Vagina (tissue), 2 donors: Measurements from ENCODE around the gene RBM20. TPM values are rescaled to one million over a fixed set of nuclear protein-coding genes. Genes with fewer than 3 reads are reported as not detected.
"Not testable (repeated sequence)": the region's sequence is repeated elsewhere in the genome, so short reads cannot be mapped to it uniquely, and the experiment has no call there.

Experiments
- DNase-seq, 2 donors: peaks; one replicate each; pipeline ENCODE4 v3.0.0-alpha.2; 2017; ENCODE audit errors: extremely low spot score in 2 of 2
- H3K27ac ChIP-seq: fragments of 200-600 bp; sonication (generic); one replicate; pipeline ENCODE4 v1.5.1; 2019
- H3K27me3 ChIP-seq: fragments of 200-600 bp; sonication (generic); one replicate; pipeline ENCODE4 v1.5.1; 2019
- H3K36me3 ChIP-seq, 2 donors: fragments of 200-600 bp; sonication (generic); one replicate each; pipeline ENCODE4 v1.5.1; 2017 to 2019
- H3K4me1 ChIP-seq: fragments of 200-600 bp; sonication (generic); one replicate; pipeline ENCODE4 v1.5.1; 2019
- H3K4me3 ChIP-seq, 2 donors: fragments of 200-600 bp; sonication (generic); 1 replicate in 1 of 2; 2 replicates in 1 of 2; pipeline ENCODE4 v1.5.1; 2016 to 2019
- H3K9me3 ChIP-seq: fragments of 200-600 bp; sonication (generic); one replicate; pipeline ENCODE4 v1.5.1; 2019
- CTCF ChIP-seq, 3 experiments: fragments of 450-650 bp in 2 of 3; fragments of 200-600 bp in 1 of 3; sonication (generic) in 1 of 3; IDR thresholded peaks; one replicate each; pipeline ENCODE4 v1.5.1; 2017 to 2019; ENCODE audit warnings: antibody characterized with exemption in 3 of 3, mild to moderate bottlenecking in 2 of 3, moderate library complexity in 2 of 3
- POLR2A ChIP-seq, 2 donors: fragments of 450-650 bp; IDR thresholded peaks; one replicate each; pipeline ENCODE4 v1.6.1; 2017; ENCODE audit warnings: antibody characterized with exemption in 2 of 2, mild to moderate bottlenecking in 2 of 2, moderate library complexity in 2 of 2
- POLR2AphosphoS5 ChIP-seq, 2 donors: sonication (generic); formaldehyde crosslinking; IDR thresholded peaks; one replicate each; pipeline ENCODE4 v1.9.0; 2017; ENCODE audit warnings: antibody characterized with exemption in 2 of 2, mild to moderate bottlenecking in 2 of 2, low read depth in 1 of 2; ENCODE audit not compliant: insufficient read depth in 1 of 2
- intact Hi-C: fragments of 100-400 bp; cut with DNase I; formaldehyde crosslinking; loops from one replicate; pipeline ENCODE4 v1.15.1; 2023
- total RNA-seq: library from RNA; depleted of rRNA; stranded (reverse); fragments of >200 nt; gene quantifications from one replicate; pipeline ENCODE4 v1.2.3, GENCODE V29; 2016

RBM20 gene
- total RNA-seq, 1 donor from 2014 or later, result 5.2 TPM

- H3K9me3 ChIP-seq, result no peaks in the 10 kb centered on the region
- H3K36me3 ChIP-seq, result no peaks in the 10 kb centered on the region
- intact Hi-C loops, result no loop called here
- no peaks in the 10 kb centered on the region for H3K27me3 ChIP-seq
- no peak overlapping the region for H3K27ac ChIP-seq
- no peak for DNase-seq
- H3K4me3 ChIP-seq, result no peak overlapping the region
- TF ChIP-seq POLR2AphosphoS5 (IDR thresholded peaks at IDR 0.05; ENCODE audit: insufficient read depth in 1 of 2, low read depth in 1 of 2), result no peak
- TF ChIP-seq CTCF (IDR thresholded peaks at IDR 0.05), result no peak
- TF ChIP-seq POLR2A (IDR thresholded peaks at IDR 0.05), result no peak
- H3K4me1 ChIP-seq, result no peaks in the 10 kb centered on the region
Measured at GRCh38 chr10:110699859-110700468, 55.8 kb downstream of the RBM20 start.

GRCh38 chr10:110700947-110701616 lies 56.9 kb downstream of the RBM20 start:
- Histone ChIP-seq H3K27ac (no peak overlapping the region), H3K4me3 (no peak overlapping the region), H3K4me1 (no peaks in the 10 kb centered on the region), H3K27me3 (no peaks in the 10 kb centered on the region), H3K36me3 (no peaks in the 10 kb centered on the region), H3K9me3 (no peaks in the 10 kb centered on the region)
- intact Hi-C loops, result no loop called here
- no peak for TF ChIP-seq POLR2A (IDR thresholded peaks at IDR 0.05)
- no peak for TF ChIP-seq POLR2AphosphoS5 (IDR thresholded peaks at IDR 0.05; ENCODE audit: insufficient read depth in 1 of 2, low read depth in 1 of 2)
- no peak for TF ChIP-seq CTCF (IDR thresholded peaks at IDR 0.05)
- DNase-seq, result no peak

GRCh38 chr10:110701617-110701971 lies 57.5 kb downstream of the RBM20 start:
- no peak for DNase-seq
- TF ChIP-seq CTCF (IDR thresholded peaks at IDR 0.05) (no peak), POLR2A (IDR thresholded peaks at IDR 0.05) (no peak), POLR2AphosphoS5 (IDR thresholded peaks at IDR 0.05; ENCODE audit: insufficient read depth in 1 of 2, low read depth in 1 of 2) (no peak)
- Histone ChIP-seq H3K36me3 (no peaks in the 10 kb centered on the region), H3K4me3 (no peak overlapping the region), H3K4me1 (no peaks in the 10 kb centered on the region), H3K9me3 (no peaks in the 10 kb centered on the region), H3K27me3 (no peaks in the 10 kb centered on the region), H3K27ac (no peak overlapping the region)
- intact Hi-C loops, result no loop called here

- no peaks in the 10 kb centered on the region for H3K9me3 ChIP-seq
- TF ChIP-seq POLR2AphosphoS5 (IDR thresholded peaks at IDR 0.05; ENCODE audit: insufficient read depth in 1 of 2, low read depth in 1 of 2) (no peak), POLR2A (IDR thresholded peaks at IDR 0.05) (no peak), CTCF (IDR thresholded peaks at IDR 0.05) (no peak)
- H3K27ac ChIP-seq, result no peak overlapping the region
- no peaks in the 10 kb centered on the region for H3K36me3 ChIP-seq
- no peaks in the 10 kb centered on the region for H3K4me1 ChIP-seq
- no peak overlapping the region for H3K4me3 ChIP-seq
- DNase-seq, result no peak
- intact Hi-C loops, result no loop called here
- H3K27me3 ChIP-seq, result no peaks in the 10 kb centered on the region
Measured at GRCh38 chr10:110704070-110704469, 59.9 kb downstream of the RBM20 start.

- Histone ChIP-seq H3K9me3 (no peaks in the 10 kb centered on the region), H3K36me3 (no peaks in the 10 kb centered on the region), H3K27me3 (no peaks in the 10 kb centered on the region), H3K27ac (no peak overlapping the region), H3K4me3 (no peak overlapping the region), H3K4me1 (no peaks in the 10 kb centered on the region)
- no peak for DNase-seq
- TF ChIP-seq POLR2AphosphoS5 (IDR thresholded peaks at IDR 0.05; ENCODE audit: insufficient read depth in 1 of 2, low read depth in 1 of 2) (no peak), POLR2A (IDR thresholded peaks at IDR 0.05) (no peak), CTCF (IDR thresholded peaks at IDR 0.05) (no peak)
- intact Hi-C loops, result no loop called here
Measured at GRCh38 chr10:110704906-110705476, 60.9 kb downstream of the RBM20 start.

- H3K4me3 ChIP-seq, H3K27me3 ChIP-seq, DNase-seq, H3K36me3 ChIP-seq, intact Hi-C loops, H3K9me3 ChIP-seq, H3K4me1 ChIP-seq, H3K27ac ChIP-seq: not testable (repeated sequence)
Measured at GRCh38 chr10:110705596-110705995, 61.5 kb downstream of the RBM20 start.
